Activated CD8-positive, alpha-beta T cell treated with anti-CD3 and anti-CD28 coated beads for 36 hours (primary cell): Measurements from ENCODE around the gene TSR1. TPM values are rescaled to one million over a fixed set of nuclear protein-coding genes. Genes with fewer than 3 reads are reported as not detected.
A peak's percentile ranks its signal among the peaks of the same experiment; 100 is the strongest.

ENCODE experiments used
- ATAC-seq: fragments of 200-7000 bp; cut with Tn5 transposase; one replicate; pipeline ENCODE4 v1.10.0; 2021; ENCODE audit warnings: mild to moderate bottlenecking, moderate library complexity
- CTCF ChIA-PET: fragments of 350-600 bp; sonication (Branson Sonifier 250); formaldehyde crosslinking; loops from one replicate; lab custom pipeline; 2021; ENCODE audit warnings: antibody characterized with exemption; lab: Charles Lee
- POLR2A ChIA-PET: fragments of 350-600 bp; sonication (Branson Sonifier 250); formaldehyde crosslinking; loops from one replicate; lab custom pipeline; 2021; ENCODE audit warnings: antibody characterized with exemption; lab: Charles Lee
- DNase-seq: peaks from one replicate; pipeline ENCODE4 v3.0.0-alpha.2; 2020
- H3K27ac Mint-ChIP-seq: one replicate; pipeline ENCODE4 v1.8.0; 2021; ENCODE audit warnings: mild to moderate bottlenecking, mixed read lengths
- H3K27me3 Mint-ChIP-seq: one replicate; pipeline ENCODE4 v1.8.0; 2021; ENCODE audit warnings: mixed read lengths
- H3K36me3 Mint-ChIP-seq: one replicate; pipeline ENCODE4 v1.8.0; 2021; ENCODE audit warnings: low read depth, mixed read lengths
- H3K4me1 Mint-ChIP-seq: one replicate; pipeline ENCODE4 v1.8.0; 2021; ENCODE audit warnings: low read depth, mixed read lengths
- H3K4me3 Mint-ChIP-seq: one replicate; pipeline ENCODE4 v1.8.0; 2021; ENCODE audit warnings: mild to moderate bottlenecking, moderate library complexity, mixed read lengths
- H3K9me3 Mint-ChIP-seq: one replicate; pipeline ENCODE4 v1.8.0; 2021; ENCODE audit warnings: mixed read lengths
- intact Hi-C: fragments of 100-400 bp; cut with micrococcal nuclease; formaldehyde crosslinking; loops from one replicate; pipeline ENCODE4 v1.10.0; 2022
- total RNA-seq, 2 experiments: library from RNA; stranded (reverse); gene quantifications; one replicate each; pipeline ENCODE4 v1.2.3, GENCODE V29; 2021
- TF ChIP-seq, protein P1 (sequence below): fragments of 200-600 bp; IDR thresholded peaks from one replicate; pipeline ENCODE4 v1.8.0; 2022; ENCODE audit warnings: antibody characterized with exemption, mild to moderate bottlenecking

Gene TSR1
- total RNA-seq, 2 experiments from 2014 or later, result 75.8 to 79.4 TPM

DNA sequence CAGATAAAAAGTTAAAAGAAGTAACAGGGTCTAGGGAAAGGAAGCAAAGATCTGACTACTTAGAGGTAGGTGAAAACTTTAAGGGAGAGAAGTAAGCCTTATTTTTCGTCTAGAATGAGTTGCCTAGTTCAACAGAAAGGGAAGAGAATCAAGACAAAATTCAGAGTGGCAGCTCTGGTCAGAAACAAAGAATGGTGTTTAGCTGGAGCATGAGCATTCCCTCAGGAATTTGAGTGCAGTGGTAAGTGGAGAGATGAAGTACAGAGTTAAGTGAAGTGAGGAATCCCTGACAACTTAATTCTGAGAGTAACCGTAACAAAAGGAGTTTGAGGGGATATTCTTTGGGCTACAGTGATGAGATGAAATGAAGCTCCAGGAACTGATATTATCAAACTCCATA, 44.2 kb downstream of the TSR1 start:
- H3K4me1 Mint-ChIP-seq, result peaks cover 30% of the 10 kb centered on the region
- peaks cover 56% of the 10 kb centered on the region for H3K36me3 Mint-ChIP-seq
- no peaks in the 10 kb centered on the region for H3K9me3 Mint-ChIP-seq
- H3K27me3 Mint-ChIP-seq, result no peaks in the 10 kb centered on the region
- intact Hi-C loops, result no loop called here
- ChIA-PET CTCF (interaction anchor here (0.7 to 1.2 kb wide), 2 partner anchors 47 to 237 kb away, joined by 3 to 4 read pairs; no protein-coding TSS in a partner anchor), POLR2A (no interaction called here)
- DNase-seq (no peak), ATAC-seq (no peak)
- H3K4me3 Mint-ChIP-seq, result no peak overlapping the region
- peak overlapping the region; percentile 21 for H3K27ac Mint-ChIP-seq
- TF ChIP-seq, protein P1, sequence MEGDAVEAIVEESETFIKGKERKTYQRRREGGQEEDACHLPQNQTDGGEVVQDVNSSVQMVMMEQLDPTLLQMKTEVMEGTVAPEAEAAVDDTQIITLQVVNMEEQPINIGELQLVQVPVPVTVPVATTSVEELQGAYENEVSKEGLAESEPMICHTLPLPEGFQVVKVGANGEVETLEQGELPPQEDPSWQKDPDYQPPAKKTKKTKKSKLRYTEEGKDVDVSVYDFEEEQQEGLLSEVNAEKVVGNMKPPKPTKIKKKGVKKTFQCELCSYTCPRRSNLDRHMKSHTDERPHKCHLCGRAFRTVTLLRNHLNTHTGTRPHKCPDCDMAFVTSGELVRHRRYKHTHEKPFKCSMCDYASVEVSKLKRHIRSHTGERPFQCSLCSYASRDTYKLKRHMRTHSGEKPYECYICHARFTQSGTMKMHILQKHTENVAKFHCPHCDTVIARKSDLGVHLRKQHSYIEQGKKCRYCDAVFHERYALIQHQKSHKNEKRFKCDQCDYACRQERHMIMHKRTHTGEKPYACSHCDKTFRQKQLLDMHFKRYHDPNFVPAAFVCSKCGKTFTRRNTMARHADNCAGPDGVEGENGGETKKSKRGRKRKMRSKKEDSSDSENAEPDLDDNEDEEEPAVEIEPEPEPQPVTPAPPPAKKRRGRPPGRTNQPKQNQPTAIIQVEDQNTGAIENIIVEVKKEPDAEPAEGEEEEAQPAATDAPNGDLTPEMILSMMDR, result no peak

GRCh38 chr17:2289878-2290478, 46.3 kb downstream of the TSR1 start:
- ChIA-PET CTCF (interaction anchor here (1.0 kb wide), 1 partner anchor 13 kb away, joined by 3 read pairs; the partner anchor contains the start of gene SMG6), POLR2A (interaction anchor here (0.7 kb wide), 1 partner anchor 237 kb away, joined by 3 read pairs; no protein-coding TSS in a partner anchor)
- peak overlapping the region; percentile 0 for H3K27ac Mint-ChIP-seq
- TF ChIP-seq, protein P1, result no peak
- H3K4me1 Mint-ChIP-seq, result peaks cover 16% of the 10 kb centered on the region
- no peak overlapping the region for H3K4me3 Mint-ChIP-seq
- no peaks in the 10 kb centered on the region for H3K9me3 Mint-ChIP-seq
- DNase-seq (no peak), ATAC-seq (no peak)
- no peaks in the 10 kb centered on the region for H3K27me3 Mint-ChIP-seq
- intact Hi-C loops, result no loop called here
- peaks cover 47% of the 10 kb centered on the region for H3K36me3 Mint-ChIP-seq

GRCh38 chr17:2283302-2283701, 53.0 kb downstream of the TSR1 start:
- H3K27me3 Mint-ChIP-seq, result no peaks in the 10 kb centered on the region
- no peaks in the 10 kb centered on the region for H3K9me3 Mint-ChIP-seq
- DNase-seq, result no peak
- TF ChIP-seq, protein P1, result no peak
- H3K4me1 Mint-ChIP-seq, result peaks cover 33% of the 10 kb centered on the region
- POLR2A ChIA-PET, result interaction anchor here (0.8 to 2.1 kb wide), 5 partner anchors 10 to 39 kb away, joined by 3 to 7 read pairs (median 4); partner anchors contain the start of gene SMG6
- no peak overlapping the region for H3K4me3 Mint-ChIP-seq
- H3K27ac Mint-ChIP-seq, result peak overlapping the region; percentile 5
- H3K36me3 Mint-ChIP-seq, result peaks cover 52% of the 10 kb centered on the region
- intact Hi-C loops, result no loop called here
- no peak for ATAC-seq
- CTCF ChIA-PET, result interaction anchor here (0.6 to 7.0 kb wide), 23 partner anchors 10 to 392 kb away, joined by 3 to 96 read pairs (median 4); partner anchors contain the start of gene HIC1

- ATAC-seq, result peak; percentile 81
- H3K4me1 Mint-ChIP-seq, result peaks cover 33% of the 10 kb centered on the region
- H3K36me3 Mint-ChIP-seq, result peaks cover 47% of the 10 kb centered on the region
These were observed 53.9 kb downstream of the TSR1 start for GRCh38 chr17:2282297-2282873.

More at GRCh38 chr17:2282297-2282873, 53.9 kb downstream of the TSR1 start:
- TF ChIP-seq, protein P1, result peak; percentile 73
- no peak for DNase-seq
- ChIA-PET POLR2A (interaction anchor here (1.3 to 2.1 kb wide), 5 partner anchors 11 to 20 kb away, joined by 3 to 9 read pairs (median 7); partner anchors contain the start of gene SMG6), CTCF (interaction anchor here (0.6 to 7.0 kb wide), 24 partner anchors 10 to 231 kb away, joined by 3 to 96 read pairs (median 4); partner anchors contain the start of gene HIC1)
- intact Hi-C loops, result no loop called here
- Mint-ChIP-seq H3K27me3 (no peaks in the 10 kb centered on the region), H3K9me3 (no peaks in the 10 kb centered on the region), H3K27ac (peak overlapping the region; percentile 77), H3K4me3 (no peak overlapping the region)
